ENCODE measurements around the gene PHETA1. TPM values are rescaled to one million over a fixed set of nuclear protein-coding genes. Genes with fewer than 3 reads are reported as not detected.

Gene PHETA1
- total RNA-seq, 1 donor from 2014 or later = 34.8 TPM

GRCh38 chr12:111359231-111359913 lies 9.5 kb downstream of the PHETA1 start:
- Mint-ChIP-seq H3K4me3 (no peak overlapping the region), H3K4me1 (no peaks in the 10 kb centered on the region), H3K9me3 (no peaks in the 10 kb centered on the region), H3K27ac (ENCODE audit: unreplicated experiment) (no peak overlapping the region), H3K27me3 (ENCODE audit: low read depth) (no peaks in the 10 kb centered on the region), H3K36me3 (ENCODE audit: low read depth) (no peaks in the 10 kb centered on the region)
- no peak for DNase-seq (ENCODE audit: low read depth, low spot score)
- TF ChIP-seq CTCF (conservative IDR thresholded peaks at IDR 0.05) = no peak

GRCh38 chr12:111355201-111355925 lies 13.5 kb downstream of the PHETA1 start:
- Mint-ChIP-seq H3K9me3 (no peaks in the 10 kb centered on the region), H3K27ac (ENCODE audit: unreplicated experiment) (peak overlapping the region; percentile 45), H3K4me1 (no peaks in the 10 kb centered on the region), H3K27me3 (ENCODE audit: low read depth) (no peaks in the 10 kb centered on the region), H3K4me3 (no peak overlapping the region), H3K36me3 (ENCODE audit: low read depth) (no peaks in the 10 kb centered on the region)
- no peak for TF ChIP-seq CTCF (conservative IDR thresholded peaks at IDR 0.05)
- no peak for DNase-seq (ENCODE audit: low read depth, low spot score)

- no peaks in the 10 kb centered on the region for H3K36me3 Mint-ChIP-seq (ENCODE audit: low read depth)
- no peaks in the 10 kb centered on the region for H3K9me3 Mint-ChIP-seq
- H3K4me3 Mint-ChIP-seq = no peak overlapping the region
- no peaks in the 10 kb centered on the region for H3K4me1 Mint-ChIP-seq
- H3K27me3 Mint-ChIP-seq (ENCODE audit: low read depth) = no peaks in the 10 kb centered on the region
- DNase-seq (ENCODE audit: low read depth, low spot score) = no peak
- TF ChIP-seq CTCF (conservative IDR thresholded peaks at IDR 0.05) = no peak
- H3K27ac Mint-ChIP-seq (ENCODE audit: unreplicated experiment) = no peak overlapping the region
These were observed 14.4 kb downstream of the PHETA1 start for GRCh38 chr12:111354511-111354910.

GRCh38 chr12:111353603-111354295 lies 15.1 kb downstream of the PHETA1 start:
- Mint-ChIP-seq H3K9me3 (no peaks in the 10 kb centered on the region), H3K36me3 (ENCODE audit: low read depth) (peaks cover 6% of the 10 kb centered on the region), H3K4me3 (no peak overlapping the region), H3K27me3 (ENCODE audit: low read depth) (no peaks in the 10 kb centered on the region), H3K4me1 (no peaks in the 10 kb centered on the region), H3K27ac (ENCODE audit: unreplicated experiment) (no peak overlapping the region)
- TF ChIP-seq CTCF (conservative IDR thresholded peaks at IDR 0.05) = no peak
- no peak for DNase-seq (ENCODE audit: low read depth, low spot score)

- peaks cover 8% of the 10 kb centered on the region for H3K36me3 Mint-ChIP-seq (ENCODE audit: low read depth)
- DNase-seq (ENCODE audit: low read depth, low spot score) = no peak
- no peak overlapping the region for H3K4me3 Mint-ChIP-seq
- no peak for TF ChIP-seq CTCF (conservative IDR thresholded peaks at IDR 0.05)
- no peaks in the 10 kb centered on the region for H3K9me3 Mint-ChIP-seq
- no peaks in the 10 kb centered on the region for H3K27me3 Mint-ChIP-seq (ENCODE audit: low read depth)
- H3K27ac Mint-ChIP-seq (ENCODE audit: unreplicated experiment) = no peak overlapping the region
- no peaks in the 10 kb centered on the region for H3K4me1 Mint-ChIP-seq
These were observed 15.9 kb downstream of the PHETA1 start for GRCh38 chr12:111353026-111353425.
